Retinal pigment epithelial cell (primary cell): Measurements from ENCODE around the gene ASB11.

Source experiments
- DNase-seq: peaks from one replicate; pipeline ENCODE4 v3.0.0-alpha.2; 2010; ENCODE audit warnings: low read depth
- H3K4me3 ChIP-seq: 2 replicates; pipeline ENCODE4 v1.5.1; 2011; ENCODE audit warnings: mild to moderate bottlenecking, low read length, control low read depth, moderate library complexity
- CTCF ChIP-seq: conservative IDR thresholded peaks from 2 replicates; pipeline ENCODE4 v1.5.1; 2011; ENCODE audit warnings: low read depth, low read length, control low read depth, inconsistent platforms

Gene ASB11

GRCh38 chrX:15328131-15328530, 12.7 kb upstream of the ASB11 start:
- no peak overlapping the region for H3K4me3 ChIP-seq
- TF ChIP-seq CTCF, result no peak
- no peak for DNase-seq

GRCh38 chrX:15322472-15322871, 7.0 kb upstream of the ASB11 start:
- no peak overlapping the region for H3K4me3 ChIP-seq
- no peak for DNase-seq
- TF ChIP-seq CTCF, result no peak

DNA sequence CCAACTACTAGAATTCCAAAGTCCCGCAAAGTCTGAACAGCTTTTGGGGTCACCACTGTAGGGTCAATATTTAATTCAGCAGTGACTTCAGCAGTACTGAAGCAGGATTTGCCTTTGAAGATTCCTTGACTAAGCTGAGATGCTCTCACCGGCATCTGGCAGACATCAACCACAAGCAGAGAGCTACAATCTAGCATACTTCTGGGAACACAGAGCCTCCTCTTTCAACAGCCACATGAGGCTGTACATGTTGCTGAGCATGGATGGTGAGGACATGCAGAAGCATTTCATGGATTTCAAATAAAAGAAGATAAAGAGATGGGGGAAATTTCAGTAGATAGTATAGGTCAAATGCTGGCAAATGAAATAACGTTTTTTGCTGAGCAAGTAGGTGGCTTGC, 6.6 kb upstream of the ASB11 start:
- no peak for TF ChIP-seq CTCF
- DNase-seq, result no peak

DNA sequence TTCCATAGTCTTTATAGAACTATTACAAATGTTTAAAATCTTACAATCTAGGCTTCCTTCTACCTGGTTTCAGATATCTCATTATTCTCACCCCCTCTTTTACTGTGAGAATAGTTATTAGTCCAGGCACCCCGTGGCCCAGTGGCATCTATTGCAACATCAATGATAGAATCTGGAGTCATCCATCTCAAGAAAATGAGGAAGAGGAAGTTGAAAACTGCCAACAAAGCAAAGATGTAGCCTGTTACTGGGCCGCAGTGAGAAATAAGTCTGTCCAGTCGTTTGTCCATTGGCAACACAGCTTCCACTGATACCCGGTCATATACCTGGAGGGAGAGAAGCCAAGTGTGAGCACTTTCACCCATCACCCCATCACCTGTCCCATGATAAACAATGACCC, 6.0 kb upstream of the ASB11 start:
- DNase-seq, result no peak
- TF ChIP-seq CTCF, result no peak
- H3K4me3 ChIP-seq, result no peak overlapping the region

More for the DNA sequence above, 6.6 kb upstream of the ASB11 start:
- H3K4me3 ChIP-seq, result no peak overlapping the region

- no peak for DNase-seq
- TF ChIP-seq CTCF, result no peak
- no peak overlapping the region for H3K4me3 ChIP-seq
Observed at GRCh38 chrX:15320297-15320696, 4.9 kb upstream of the ASB11 start.

GRCh38 chrX:15319075-15319474, 3.6 kb upstream of the ASB11 start:
- H3K4me3 ChIP-seq, result no peak overlapping the region
- DNase-seq, result no peak
- no peak for TF ChIP-seq CTCF

GRCh38 chrX:15314472-15314871, 968 bp downstream of the ASB11 start:
- H3K4me3 ChIP-seq, result no peak overlapping the region
- DNase-seq, result no peak
- TF ChIP-seq CTCF, result no peak
